HG02840 (cell line): ENCODE results near the gene BAIAP2.

Experiments
- ATAC-seq: cut with Tn5 transposase; IDR thresholded peaks from one replicate; pipeline ENCODE4 v1.9.1; 2021; ENCODE audit warnings: mild to moderate bottlenecking, moderate library complexity, moderate number of reproducible peaks; ENCODE audit not compliant: unreplicated experiment, low FRiP score

BAIAP2 gene

GRCh38 chr17:81120695-81121621 is 86.0 kb downstream of the BAIAP2 start:
- ATAC-seq, result no peak

GRCh38 chr17:81121841-81122733 is 87.1 kb downstream of the BAIAP2 start:
- ATAC-seq, result no peak

- no peak for ATAC-seq
Observed at GRCh38 chr17:81123052-81124048, 88.4 kb downstream of the BAIAP2 start.

GRCh38 chr17:81124377-81124776 is 89.4 kb downstream of the BAIAP2 start:
- no peak for ATAC-seq

- ATAC-seq, result no peak
Observed at GRCh38 chr17:81125573-81126081, 90.7 kb downstream of the BAIAP2 start.

- no peak for ATAC-seq
Observed at GRCh38 chr17:81126281-81127132, 91.6 kb downstream of the BAIAP2 start.

- ATAC-seq, result no peak
Observed at GRCh38 chr17:81127133-81127455, 92.1 kb downstream of the BAIAP2 start.

GRCh38 chr17:81127526-81128177 is 92.7 kb downstream of the BAIAP2 start:
- no peak for ATAC-seq

- no peak for ATAC-seq
Observed at GRCh38 chr17:81128338-81128737, 93.4 kb downstream of the BAIAP2 start.

- no peak for ATAC-seq
Observed at GRCh38 chr17:81128774-81129173, 93.8 kb downstream of the BAIAP2 start.

- ATAC-seq, result no peak
Observed at GRCh38 chr17:81129289-81129688, 94.3 kb downstream of the BAIAP2 start.

- ATAC-seq, result no peak
Observed at GRCh38 chr17:81129711-81130367, 94.9 kb downstream of the BAIAP2 start.

- ATAC-seq, result no peak
Observed at GRCh38 chr17:81130385-81131361, 95.7 kb downstream of the BAIAP2 start.

- no peak for ATAC-seq
Observed at GRCh38 chr17:81131486-81132196, 96.7 kb downstream of the BAIAP2 start.

GRCh38 chr17:81132197-81132540 is 97.2 kb downstream of the BAIAP2 start:
- no peak for ATAC-seq
